OCI-LY1 (cell line): Measurements from ENCODE around the gene PIP5K1C.

Experiments
- CTCF ChIP-seq: fragments of 200-600 bp; sonication (generic), shearing (Covaris generic); IDR thresholded peaks from 2 replicates; pipeline ENCODE4 v1.5.1; 2017; ENCODE audit warnings: mild to moderate bottlenecking, antibody characterized with exemption, low read length, moderate library complexity, mixed read lengths
- EZH2 ChIP-seq: fragments of 200-600 bp; sonication (generic), shearing (Covaris generic); IDR thresholded peaks from 2 replicates; pipeline ENCODE4 v1.8.0; 2017; ENCODE audit warnings: borderline replicate concordance, mixed run types, mild to moderate bottlenecking, antibody characterized with exemption, low read length, moderate library complexity, mixed read lengths

GRCh38 chr19:3645067-3645396, 55.2 kb downstream of the PIP5K1C start:
- TF ChIP-seq CTCF (no peak), EZH2 (no peak)
